ENCODE data around the gene CAMK1G.

Gene CAMK1G

DNA sequence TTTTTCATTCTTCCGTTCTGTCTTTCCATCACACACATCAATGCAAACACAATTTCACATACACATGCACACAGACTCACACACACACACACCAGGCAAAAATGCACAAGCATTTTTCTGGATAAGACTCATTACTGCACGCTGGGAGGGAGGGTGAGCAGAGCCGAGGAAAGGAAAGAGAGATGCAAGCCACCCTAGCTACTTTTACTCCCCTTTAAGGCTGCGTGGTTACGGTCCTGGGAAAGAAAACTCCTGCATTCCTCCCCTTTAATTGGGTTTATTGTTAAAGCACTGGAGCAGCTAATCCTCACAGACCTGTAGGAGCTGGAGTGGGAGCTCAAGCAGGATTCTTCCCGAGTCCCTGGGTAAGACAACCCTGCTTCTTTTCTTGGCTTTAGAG, at the start of gene CAMK1G:
Gene CAMK1G, plus strand, starts transcription at position 307 of the 400 bp plus-strand sequence. CDS start 11,270 bp downstream, outside the sequence.
- DNase-seq (ENCODE audit: extremely low read depth in 1 of 2, low read depth in 1 of 2) = no peak

DNA sequence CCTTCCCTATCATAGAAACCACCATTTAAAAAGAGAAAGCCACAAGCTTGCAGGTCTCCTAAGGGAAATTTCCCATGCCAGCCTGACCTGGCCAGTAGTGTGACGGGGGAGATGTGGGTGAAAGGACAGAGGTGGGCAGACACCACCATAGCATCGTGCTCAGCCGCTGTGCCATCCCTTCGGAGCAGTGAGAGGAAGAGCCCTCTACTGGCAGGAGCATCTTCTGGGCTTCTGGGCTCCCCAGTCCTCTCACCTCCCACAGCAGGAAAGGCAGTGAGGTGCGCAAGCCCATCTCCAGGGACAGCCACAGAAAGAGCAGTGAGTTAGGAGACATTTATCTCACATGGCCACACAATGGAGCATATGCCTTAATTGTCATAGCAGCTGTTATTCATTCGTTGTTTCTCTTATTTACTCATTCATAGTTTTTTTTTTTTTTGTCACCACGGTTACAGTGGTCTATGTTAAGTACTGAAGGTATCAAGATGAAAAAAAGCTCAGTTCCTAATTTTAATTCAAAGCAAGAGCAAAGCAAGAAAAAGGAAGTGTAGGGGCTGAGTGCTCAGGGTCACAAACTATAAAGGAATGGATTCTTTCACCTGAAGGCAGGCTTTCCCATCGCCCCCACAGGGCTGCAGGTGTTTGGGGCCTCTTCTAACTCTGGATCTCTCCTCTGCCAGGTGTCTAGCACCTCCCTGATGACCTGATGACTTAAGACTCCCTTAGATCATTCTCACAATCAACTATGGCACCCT, 48.8 kb upstream of the CAMK1G start:
- DNase-seq (ENCODE audit: extremely low read depth in 1 of 2, low read depth in 1 of 2) = no peak

DNA sequence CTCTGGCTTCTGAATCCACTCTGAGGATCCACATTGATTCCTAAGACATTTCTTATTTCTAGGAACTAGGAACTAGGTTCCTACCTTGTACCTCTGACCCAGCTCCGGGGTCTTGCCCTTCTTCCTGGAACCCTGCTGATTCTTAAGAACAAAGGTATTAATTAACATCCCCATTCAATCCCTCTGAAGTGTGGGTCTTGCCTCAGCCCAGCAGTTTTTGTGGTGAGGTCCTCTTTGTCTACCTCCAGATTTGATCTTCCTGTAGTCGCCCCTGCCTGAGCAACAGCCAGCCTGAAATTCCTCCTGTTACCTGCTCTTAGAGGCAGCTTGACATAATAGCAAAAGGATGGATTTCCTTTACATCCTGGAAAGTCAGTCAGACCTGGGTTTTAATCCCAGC, 46.7 kb upstream of the CAMK1G start:
- no peak for DNase-seq (ENCODE audit: extremely low read depth in 1 of 2, low read depth in 1 of 2)

DNA sequence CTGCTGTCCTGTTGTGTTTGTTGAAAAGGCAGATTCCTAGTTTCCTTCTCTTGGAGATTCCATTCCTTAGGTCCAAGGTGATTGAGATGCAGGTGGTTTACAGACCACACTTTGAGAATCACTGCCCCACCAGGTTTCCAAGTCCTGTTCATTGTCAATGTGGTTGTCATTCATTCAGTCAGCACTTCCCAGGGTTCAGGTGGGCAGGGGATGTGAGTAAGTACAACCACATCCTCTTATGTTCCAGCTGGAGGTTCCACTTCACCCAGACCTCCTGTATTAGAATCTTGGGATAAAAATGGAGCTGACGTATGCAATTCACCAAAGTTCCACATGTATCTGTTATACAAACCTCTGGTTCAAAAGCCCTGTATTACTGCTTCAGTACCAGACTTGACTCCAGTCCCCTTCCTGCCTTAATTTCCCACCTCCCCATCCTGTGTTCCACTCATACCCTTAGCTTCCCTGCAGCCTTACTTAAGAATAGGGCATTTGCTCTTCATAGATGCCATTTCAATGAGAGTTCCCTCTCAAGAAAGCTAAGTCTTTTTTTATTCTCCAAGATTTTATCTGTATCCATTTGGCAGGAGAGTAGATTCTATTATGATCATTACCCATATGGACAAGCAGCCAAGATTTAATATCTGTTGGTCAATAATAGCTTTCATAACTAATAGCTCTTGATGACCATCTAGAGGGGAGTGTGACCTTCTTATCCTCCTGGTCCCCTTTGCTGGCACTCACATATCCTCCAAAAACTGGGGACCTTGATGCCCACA, 46.0 kb upstream of the CAMK1G start:
- DNase-seq (ENCODE audit: extremely low read depth in 1 of 2, low read depth in 1 of 2) = no peak

DNA sequence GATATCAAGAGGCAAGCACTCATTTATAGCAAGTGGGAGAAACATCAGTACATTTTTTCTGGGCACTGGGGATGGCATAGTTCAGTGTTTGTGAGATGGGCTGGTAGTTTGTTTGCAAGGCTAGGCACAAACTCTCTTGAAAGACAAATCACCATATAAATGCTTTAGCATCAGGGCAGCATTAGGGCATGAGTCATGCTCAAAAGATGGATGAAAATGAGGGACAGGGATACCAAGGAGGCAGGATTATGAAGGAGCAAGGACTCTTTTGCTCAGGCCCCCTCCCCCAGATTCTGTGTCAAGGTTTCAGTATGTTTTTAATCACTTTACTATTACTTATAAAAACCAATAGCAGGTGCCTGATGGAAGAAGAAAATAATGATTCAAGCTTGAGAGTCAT, 43.9 kb upstream of the CAMK1G start:
- DNase-seq (ENCODE audit: extremely low read depth in 1 of 2, low read depth in 1 of 2) = no peak

DNA sequence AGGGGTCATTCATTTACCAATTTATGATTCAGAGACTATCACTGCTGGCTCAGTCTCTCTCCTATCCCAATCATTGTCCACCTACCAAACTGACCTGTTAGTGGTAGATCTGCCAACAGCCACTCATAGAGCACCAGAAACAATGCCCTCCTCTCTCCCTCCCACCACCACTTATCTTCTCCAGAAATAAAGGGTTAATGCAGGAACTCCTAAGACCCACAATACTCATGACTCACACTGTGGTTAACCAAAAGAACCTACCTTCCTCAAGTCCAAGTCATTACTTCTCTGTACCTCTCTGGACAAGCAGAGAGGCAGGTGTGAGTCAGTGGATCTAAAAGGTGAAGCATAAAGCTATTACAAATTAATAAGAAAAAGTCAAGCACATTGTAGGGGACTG, 40.9 kb upstream of the CAMK1G start:
- DNase-seq (ENCODE audit: extremely low read depth in 1 of 2, low read depth in 1 of 2) = no peak

DNA sequence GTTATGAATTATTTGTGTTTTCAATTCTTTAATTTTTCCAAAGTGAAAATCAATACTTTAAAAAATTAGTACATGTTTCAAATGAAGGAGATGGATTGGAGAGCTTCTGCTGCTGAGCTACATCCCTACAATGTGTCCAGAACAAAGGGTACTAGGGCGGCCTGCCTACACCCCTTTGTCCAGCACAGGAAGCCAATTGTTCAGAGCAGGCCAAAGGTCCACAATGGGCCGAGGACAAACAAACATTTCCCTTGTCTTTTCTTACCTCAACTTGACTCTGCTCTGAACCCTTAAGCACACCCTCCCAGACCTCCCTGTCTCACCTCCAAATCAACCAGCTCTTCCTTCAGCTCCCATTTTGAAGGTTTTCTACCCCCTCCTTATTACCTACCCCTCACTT, 39.4 kb upstream of the CAMK1G start:
- no peak for DNase-seq (ENCODE audit: extremely low read depth in 1 of 2, low read depth in 1 of 2)

DNA sequence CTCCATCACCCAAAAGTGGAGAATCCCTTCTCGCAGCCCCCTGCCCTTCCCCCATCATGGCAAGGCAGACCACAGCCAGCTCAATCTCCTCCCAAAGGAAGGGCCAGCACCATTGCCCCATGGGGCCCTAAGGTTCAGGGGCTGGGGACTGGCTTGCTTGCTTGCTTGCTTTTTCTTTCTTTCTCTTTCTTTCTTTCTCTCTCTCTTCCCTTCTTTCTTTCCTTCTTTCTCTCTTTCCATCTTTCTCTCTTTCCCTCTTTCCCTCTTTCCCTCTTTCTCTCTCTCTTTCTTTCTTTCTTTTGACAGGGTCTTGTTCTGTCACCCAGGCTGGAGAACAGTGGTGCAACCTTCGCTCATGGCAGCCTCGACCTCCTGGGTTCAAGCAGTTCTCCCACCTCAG, 38.1 kb upstream of the CAMK1G start:
- no peak for DNase-seq (ENCODE audit: extremely low read depth in 1 of 2, low read depth in 1 of 2)

DNA sequence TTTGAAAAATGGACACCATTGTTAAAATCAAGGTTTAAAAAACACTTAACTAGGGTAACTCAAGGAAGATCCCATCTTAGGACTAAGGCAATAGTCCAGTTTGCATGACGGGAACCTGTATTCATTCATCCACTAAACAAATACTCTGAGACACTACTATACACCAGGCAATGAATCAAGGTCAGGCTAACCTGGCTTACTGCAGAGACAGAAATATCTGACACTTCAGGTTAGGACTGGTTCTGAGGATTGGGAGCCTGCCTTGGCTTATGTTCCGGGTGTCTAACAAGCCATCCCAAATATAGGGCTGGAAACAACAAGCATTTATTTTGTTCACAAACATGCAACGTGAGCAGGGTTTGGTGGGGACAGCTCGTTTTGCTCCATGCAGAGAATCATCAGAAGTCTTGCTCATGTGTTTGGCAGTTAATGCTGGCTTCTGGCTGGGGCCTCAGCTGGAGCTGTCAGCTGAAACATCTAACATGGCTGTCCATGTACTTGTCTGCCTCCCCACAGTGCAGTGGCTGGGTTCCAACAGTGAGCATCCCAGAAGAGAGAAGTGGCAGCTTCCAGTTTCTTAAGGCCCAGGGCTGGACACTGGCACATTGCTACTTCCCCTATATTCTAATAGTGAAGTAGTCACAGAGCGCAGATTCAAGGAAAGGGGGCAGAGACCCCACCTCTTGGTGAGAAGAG, 37.0 kb upstream of the CAMK1G start:
- DNase-seq (ENCODE audit: extremely low read depth in 1 of 2, low read depth in 1 of 2) = no peak

DNA sequence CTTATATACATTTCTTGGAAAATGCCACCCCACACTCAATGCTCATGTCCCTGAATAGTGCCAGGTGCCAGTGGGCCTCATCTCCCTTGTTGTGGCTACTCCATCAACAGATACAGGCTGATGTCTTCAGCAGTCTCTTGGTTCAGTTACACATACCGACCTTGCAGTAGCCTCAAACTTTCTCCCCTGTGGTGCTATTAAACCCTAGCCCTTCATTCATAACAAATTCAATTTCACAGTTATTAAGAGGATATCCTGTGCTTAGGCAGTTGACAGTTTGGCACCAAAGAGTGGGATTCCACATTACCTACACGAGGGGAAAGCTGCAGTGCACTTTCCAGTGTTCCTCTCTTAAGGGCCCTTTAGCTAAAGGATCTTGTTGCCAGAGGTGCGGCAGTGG, 35.9 kb upstream of the CAMK1G start:
- no peak for DNase-seq (ENCODE audit: extremely low read depth in 1 of 2, low read depth in 1 of 2)

DNA sequence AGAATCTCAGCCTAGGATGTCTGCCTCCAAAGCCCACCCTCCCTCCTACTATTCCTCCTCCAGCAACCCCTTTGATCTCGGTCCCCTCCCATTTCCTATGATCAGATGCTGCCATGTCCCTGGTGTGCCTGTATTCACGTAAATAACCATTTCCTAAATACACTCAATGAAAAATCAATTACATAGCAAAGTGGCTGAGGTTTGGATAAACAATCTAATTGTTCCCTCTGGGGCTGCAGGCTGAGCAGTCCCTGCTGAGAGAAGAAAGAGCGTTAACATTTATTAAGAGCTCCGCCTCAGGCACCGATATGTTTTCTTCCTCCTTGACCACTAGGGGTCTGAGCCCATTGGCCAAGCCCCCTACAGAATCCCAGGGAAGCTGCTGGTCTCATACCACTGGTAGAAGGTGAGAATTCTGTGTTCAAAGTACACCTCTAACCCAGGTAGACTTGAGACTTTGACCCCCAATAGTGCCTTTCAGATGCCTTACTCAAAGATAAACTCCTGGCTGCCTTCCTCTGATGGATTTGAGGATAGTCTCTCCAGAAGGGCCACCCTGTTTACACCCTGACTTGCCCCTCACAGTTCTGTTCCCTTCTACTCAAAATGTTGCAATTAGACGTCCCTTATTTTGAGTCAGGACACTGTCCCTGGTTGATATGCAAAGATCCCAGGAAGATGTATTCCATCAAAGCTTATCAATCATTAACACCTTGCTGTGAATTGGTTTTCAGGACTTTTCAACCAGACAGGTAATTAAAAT, 33.9 kb upstream of the CAMK1G start:
- DNase-seq (ENCODE audit: extremely low read depth in 1 of 2, low read depth in 1 of 2) = no peak

DNA sequence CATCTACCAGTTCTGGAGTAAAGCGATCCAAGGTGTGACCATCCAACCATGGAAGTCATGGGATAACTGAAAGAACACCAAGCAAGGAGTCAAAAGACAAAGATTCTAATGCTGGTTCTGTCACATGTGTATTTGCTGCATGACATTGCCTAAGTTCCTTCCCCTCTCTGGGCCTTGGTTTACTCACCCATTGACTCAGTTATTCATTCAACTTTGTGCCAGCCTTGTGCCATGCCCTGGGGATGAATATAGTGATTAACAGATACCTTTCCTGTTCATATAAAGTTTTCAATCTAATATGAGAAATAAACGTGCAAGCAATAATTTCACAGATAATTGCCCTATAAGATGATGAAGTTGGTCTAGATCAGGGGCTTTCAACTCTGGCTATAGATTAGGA, 33.0 kb upstream of the CAMK1G start:
- DNase-seq (ENCODE audit: extremely low read depth in 1 of 2, low read depth in 1 of 2) = no peak

DNA sequence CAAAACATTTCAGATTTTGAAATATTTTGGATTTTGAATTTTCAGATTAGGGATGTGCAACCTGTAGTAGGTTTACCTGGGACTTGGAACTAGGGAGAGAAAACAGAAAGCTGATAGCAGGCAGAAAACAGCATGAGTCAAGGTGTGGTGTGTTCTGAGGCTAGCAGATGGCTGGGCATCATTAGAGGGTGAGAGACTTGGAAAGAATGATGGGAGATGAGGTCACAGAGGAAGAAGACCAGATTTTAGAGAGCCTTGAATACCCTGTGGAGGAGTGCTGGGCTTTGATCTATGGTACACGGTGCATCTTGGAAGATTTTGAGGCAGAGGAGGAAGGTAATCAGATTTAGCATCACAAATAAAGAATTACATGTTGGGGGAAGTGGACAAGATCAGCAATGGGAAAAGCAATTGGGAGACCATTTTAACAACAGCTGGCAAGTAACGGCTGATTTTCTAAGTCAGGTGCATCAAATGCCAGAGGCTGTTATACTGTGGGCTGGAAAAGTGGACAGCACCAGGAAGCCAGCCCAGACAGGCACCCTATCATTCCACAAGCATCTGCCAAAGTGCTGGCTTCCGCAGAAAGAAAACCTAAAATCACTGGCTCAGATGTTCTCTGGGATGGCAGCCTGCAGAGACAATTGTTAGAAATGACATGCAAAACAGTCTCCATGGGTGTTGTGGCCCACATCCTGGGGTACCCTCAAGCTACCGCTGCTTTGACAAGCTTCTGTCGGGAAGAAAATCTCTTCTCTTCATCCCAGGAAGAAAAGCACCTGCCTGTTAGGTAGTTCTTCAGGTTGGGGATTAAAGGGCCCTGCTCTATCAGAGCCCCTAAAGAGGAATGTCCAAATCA, 30.9 kb upstream of the CAMK1G start:
- no peak for DNase-seq (ENCODE audit: extremely low read depth in 1 of 2, low read depth in 1 of 2)

DNA sequence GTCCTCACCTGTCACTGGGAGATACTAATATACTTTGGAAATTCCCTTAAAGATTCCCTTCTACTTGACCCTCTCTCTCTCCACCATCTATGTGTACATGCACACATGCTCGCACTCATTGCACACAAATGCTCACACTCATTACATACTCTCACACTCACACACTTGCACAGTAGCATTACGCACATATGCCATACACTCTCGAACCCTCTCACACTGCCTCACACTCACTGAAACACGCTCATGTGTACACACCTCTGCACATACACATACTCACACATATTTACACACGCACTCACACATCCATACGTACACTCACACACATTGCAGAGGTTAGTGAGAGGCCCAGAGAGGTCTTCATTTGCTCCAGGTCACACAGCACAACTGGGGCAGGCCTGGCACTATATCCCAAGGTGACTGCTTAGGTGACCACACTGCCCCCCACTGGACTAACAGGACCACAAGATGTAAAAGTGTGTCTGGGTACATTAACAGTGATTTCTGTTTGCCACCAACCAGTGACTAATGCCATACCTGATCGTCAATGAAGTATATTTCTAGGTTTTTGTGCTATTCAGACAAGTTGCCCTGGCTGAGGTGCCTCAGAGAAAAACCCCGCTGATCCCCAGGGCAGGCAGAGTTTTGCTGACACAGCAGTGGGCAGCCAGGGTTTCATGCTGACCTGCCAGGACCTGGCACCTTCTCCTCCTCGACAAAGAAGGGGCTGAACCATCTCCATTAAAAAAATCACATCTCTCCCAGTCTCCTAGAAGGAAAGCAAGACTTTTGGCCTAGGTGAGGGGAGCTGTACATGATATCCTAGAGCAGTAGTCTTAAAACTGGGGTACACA, 28.5 kb upstream of the CAMK1G start:
- no peak for DNase-seq (ENCODE audit: extremely low read depth in 1 of 2, low read depth in 1 of 2)

DNA sequence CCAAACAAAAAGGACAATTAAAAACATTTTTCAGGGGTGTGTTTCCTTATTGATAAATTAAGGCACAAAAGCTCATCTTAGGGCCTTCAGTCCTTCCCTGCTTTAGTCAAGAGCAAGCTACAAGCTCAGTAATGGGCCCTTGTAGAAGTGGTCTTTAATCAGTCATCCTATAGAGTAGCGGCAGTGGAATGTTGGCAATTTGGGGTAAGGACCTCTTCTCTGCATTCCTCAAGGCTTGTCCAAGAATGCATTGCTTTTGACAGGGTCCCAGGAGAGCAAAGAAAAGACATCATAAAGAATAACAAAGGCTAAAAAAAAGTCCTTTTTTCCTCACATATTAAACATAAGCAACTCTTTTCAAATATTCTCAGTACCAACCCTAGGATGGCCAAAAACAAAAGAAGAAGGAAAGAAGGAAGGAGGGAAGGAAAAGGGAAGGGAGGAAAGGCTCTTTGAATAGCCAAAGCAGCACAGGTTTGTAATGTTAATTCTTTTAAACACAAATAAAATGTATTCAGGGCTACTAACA, 27.3 kb upstream of the CAMK1G start:
- no peak for DNase-seq (ENCODE audit: extremely low read depth in 1 of 2, low read depth in 1 of 2)

DNA sequence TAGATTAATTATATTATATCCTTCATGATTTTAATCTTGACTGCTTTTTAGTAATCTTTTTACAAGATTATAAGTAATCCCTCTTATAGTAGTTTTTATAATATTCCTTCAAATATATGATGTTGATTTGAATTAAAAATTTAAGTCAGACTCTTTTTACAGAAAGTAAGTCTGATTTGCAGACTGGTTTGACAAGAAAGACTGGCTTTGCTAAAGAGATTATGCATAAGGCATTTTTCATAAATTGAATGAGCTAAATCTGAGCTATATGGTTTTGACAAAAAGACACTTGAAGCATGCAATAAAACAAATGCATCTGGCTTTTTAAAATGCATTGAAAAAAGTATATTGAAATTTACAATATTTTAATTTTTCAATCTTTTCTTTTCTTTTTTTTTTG, 26.3 kb upstream of the CAMK1G start:
- DNase-seq (ENCODE audit: extremely low read depth in 1 of 2, low read depth in 1 of 2) = no peak

DNA sequence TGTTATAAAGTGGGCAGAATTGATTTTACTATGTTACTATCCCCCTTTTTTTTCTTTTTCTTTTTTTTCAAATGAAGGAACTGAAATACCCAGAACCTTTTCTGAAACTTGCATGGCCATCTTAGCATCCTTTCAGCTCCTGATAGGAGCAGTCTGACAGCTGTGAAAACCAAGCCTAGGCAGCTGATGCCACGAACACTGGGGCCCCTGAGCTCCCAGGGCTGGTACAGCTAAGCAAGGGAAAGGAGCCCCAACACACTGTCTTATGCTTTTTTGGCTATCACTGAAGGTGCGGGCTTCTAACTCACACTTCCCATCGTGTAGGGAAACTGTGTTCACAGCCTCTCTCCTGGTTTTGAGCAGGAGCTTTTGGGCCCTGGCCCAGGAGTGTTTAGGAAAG, 23.0 kb upstream of the CAMK1G start:
- no peak for DNase-seq (ENCODE audit: extremely low read depth in 1 of 2, low read depth in 1 of 2)

DNA sequence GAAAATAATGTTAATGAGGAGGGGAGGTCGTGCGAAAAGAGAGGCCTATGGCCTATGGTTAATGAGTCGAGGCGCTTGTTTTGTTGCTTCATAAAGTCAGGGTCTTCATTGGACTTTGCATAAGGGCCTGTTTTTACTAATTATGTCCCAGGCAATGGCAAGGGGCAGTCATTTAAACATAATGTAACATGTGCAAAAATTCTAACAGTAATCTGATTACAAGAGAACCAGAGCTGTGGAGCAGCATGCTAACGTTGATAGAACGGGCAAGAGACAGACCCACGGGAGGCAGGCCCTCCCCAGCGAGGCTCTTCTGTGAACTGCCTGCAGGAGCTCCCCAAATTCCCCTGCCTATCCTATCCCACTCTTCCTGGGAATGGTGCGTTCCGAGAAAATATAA, 22.6 kb upstream of the CAMK1G start:
- no peak for DNase-seq (ENCODE audit: extremely low read depth in 1 of 2, low read depth in 1 of 2)

DNA sequence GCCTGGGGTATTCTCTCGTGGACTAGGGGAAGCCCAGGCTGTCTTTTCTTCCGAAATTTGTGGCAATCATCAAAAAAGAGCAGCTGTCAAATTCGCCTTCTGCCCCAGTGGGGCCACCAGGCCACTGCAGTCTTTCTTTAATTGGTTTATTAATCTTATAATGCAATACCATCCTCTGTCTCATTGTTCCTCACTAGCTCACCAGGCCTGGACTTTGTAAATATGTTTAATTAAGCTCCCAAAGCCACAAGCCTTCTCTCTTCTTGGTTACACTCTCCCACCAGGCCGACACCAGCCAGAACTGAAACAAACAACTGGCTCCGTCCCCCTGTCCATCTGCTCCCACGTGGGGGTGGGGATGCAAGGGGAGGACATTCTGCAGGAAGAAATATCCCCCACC, 22.0 kb upstream of the CAMK1G start:
- no peak for DNase-seq (ENCODE audit: extremely low read depth in 1 of 2, low read depth in 1 of 2)

All from activated CD8-positive, alpha-beta memory T cell treated with anti-CD3 and anti-CD28 coated beads for 1 hour (primary cell).